ENCODE measurements around the gene CEP70.
"Not testable (repeated sequence)": the region's sequence is repeated elsewhere in the genome, so short reads cannot be mapped to it uniquely, and the experiment has no call there.

Gene CEP70

GRCh38 chr3:138594150-138594934 is at the start of gene CEP70:
TSS of gene CEP70 (minus strand) at chr3:138594260. CDS start at chr3:138572927, 21,333 bp downstream.
- peak; percentile 69 to 83 for DNase-seq (ENCODE audit: low read depth in 2 of 2, low spot score in 1 of 2)

- DNase-seq (ENCODE audit: low read depth in 2 of 2, low spot score in 1 of 2): no peak
Measured at GRCh38 chr3:138642927-138643253, 48.8 kb upstream of the CEP70 start.

- DNase-seq (ENCODE audit: low read depth in 2 of 2, low spot score in 1 of 2): no peak
Measured at GRCh38 chr3:138642226-138642926, 48.3 kb upstream of the CEP70 start.

- DNase-seq (ENCODE audit: low read depth in 2 of 2, low spot score in 1 of 2): no peak
Measured at GRCh38 chr3:138640537-138640936, 46.5 kb upstream of the CEP70 start.

- no peak for DNase-seq (ENCODE audit: low read depth in 2 of 2, low spot score in 1 of 2)
Measured at GRCh38 chr3:138638641-138639040, 44.6 kb upstream of the CEP70 start.

- no peak for DNase-seq (ENCODE audit: low read depth in 2 of 2, low spot score in 1 of 2)
Measured at GRCh38 chr3:138629526-138629925, 35.5 kb upstream of the CEP70 start.

GRCh38 chr3:138625707-138626365 is 31.8 kb upstream of the CEP70 start:
- no peak for DNase-seq (ENCODE audit: low read depth in 2 of 2, low spot score in 1 of 2)

- DNase-seq (ENCODE audit: low read depth in 2 of 2, low spot score in 1 of 2): no peak
Measured at GRCh38 chr3:138624518-138624917, 30.5 kb upstream of the CEP70 start.

GRCh38 chr3:138620431-138620830 is 26.4 kb upstream of the CEP70 start:
- no peak for DNase-seq (ENCODE audit: low read depth in 2 of 2, low spot score in 1 of 2)

- DNase-seq (ENCODE audit: low read depth in 2 of 2, low spot score in 1 of 2): no peak
Measured at GRCh38 chr3:138615462-138615861, 21.4 kb upstream of the CEP70 start.

- no peak for DNase-seq (ENCODE audit: low read depth in 2 of 2, low spot score in 1 of 2)
Measured at GRCh38 chr3:138609898-138610266, 15.8 kb upstream of the CEP70 start.

GRCh38 chr3:138608322-138609135 is 14.5 kb upstream of the CEP70 start, which contains the start of gene FAIM:
TSS of gene FAIM (plus strand) at chr3:138608771. CDS start at chr3:138619727, 10,956 bp downstream.
- peak; percentile 33 to 36 for DNase-seq (ENCODE audit: low read depth in 2 of 2, low spot score in 1 of 2)

- not testable (repeated sequence) for DNase-seq (ENCODE audit: low read depth in 2 of 2, low spot score in 1 of 2)
Measured at GRCh38 chr3:138604106-138604595, 10.1 kb upstream of the CEP70 start.

- DNase-seq (ENCODE audit: low read depth in 2 of 2, low spot score in 1 of 2): not testable (repeated sequence)
Measured at GRCh38 chr3:138601661-138602060, 7.6 kb upstream of the CEP70 start.

- no peak for DNase-seq (ENCODE audit: low read depth in 2 of 2, low spot score in 1 of 2)
Measured at GRCh38 chr3:138600100-138600745, 6.2 kb upstream of the CEP70 start.

- no peak for DNase-seq (ENCODE audit: low read depth in 2 of 2, low spot score in 1 of 2)
Measured at GRCh38 chr3:138598534-138598933, 4.5 kb upstream of the CEP70 start.

- DNase-seq (ENCODE audit: low read depth in 2 of 2, low spot score in 1 of 2): not testable (repeated sequence)
Measured at GRCh38 chr3:138597186-138597976, 3.3 kb upstream of the CEP70 start.

GRCh38 chr3:138594935-138595610 is 1.0 kb upstream of the CEP70 start:
- no peak for DNase-seq (ENCODE audit: low read depth in 2 of 2, low spot score in 1 of 2)

GRCh38 chr3:138593488-138594149 is 441 bp downstream of the CEP70 start:
- DNase-seq (ENCODE audit: low read depth in 2 of 2, low spot score in 1 of 2): no peak

Measured in stimulated activated CD8-positive, alpha-beta memory T cell treated with anti-CD3 and anti-CD28 coated beads, Interleukin-4, amount 100 ng/mL, for 4 hours (primary cell).